Raji (cell line): Measurements from ENCODE around the gene MIOS.

Source experiments
- POLR2A ChIP-seq: IDR thresholded peaks from 2 replicates; pipeline ENCODE4 v1.6.1; 2011; ENCODE audit warnings: low read depth, low read length, control low read depth; ENCODE audit not compliant: insufficient read depth

Gene MIOS

GRCh38 chr7:7542251-7542835 is 24.3 kb upstream of the MIOS start:
- TF ChIP-seq POLR2A = no peak

- no peak for TF ChIP-seq POLR2A
Observed at GRCh38 chr7:7548407-7548806, 18.3 kb upstream of the MIOS start.

- TF ChIP-seq POLR2A = no peak
Observed at GRCh38 chr7:7550663-7551062, 16.0 kb upstream of the MIOS start.

- TF ChIP-seq POLR2A = no peak
Observed at GRCh38 chr7:7552199-7552598, 14.5 kb upstream of the MIOS start.

- no peak for TF ChIP-seq POLR2A
Observed at GRCh38 chr7:7553386-7553785, 13.3 kb upstream of the MIOS start.

- no peak for TF ChIP-seq POLR2A
Observed at GRCh38 chr7:7554021-7554432, 12.7 kb upstream of the MIOS start.

GRCh38 chr7:7554649-7555575 is 11.8 kb upstream of the MIOS start:
- no peak for TF ChIP-seq POLR2A

GRCh38 chr7:7556852-7557251 is 9.8 kb upstream of the MIOS start:
- TF ChIP-seq POLR2A = no peak

GRCh38 chr7:7557252-7557651 is 9.4 kb upstream of the MIOS start:
- no peak for TF ChIP-seq POLR2A

GRCh38 chr7:7562736-7563135 is 3.9 kb upstream of the MIOS start:
- TF ChIP-seq POLR2A = no peak

- no peak for TF ChIP-seq POLR2A
Observed at GRCh38 chr7:7563269-7563668, 3.4 kb upstream of the MIOS start.

- no peak for TF ChIP-seq POLR2A
Observed at GRCh38 chr7:7563813-7564212, 2.9 kb upstream of the MIOS start.

GRCh38 chr7:7564323-7564780 is 2.3 kb upstream of the MIOS start:
- no peak for TF ChIP-seq POLR2A

- TF ChIP-seq POLR2A = no peak
Observed at GRCh38 chr7:7565018-7565680, 1.5 kb upstream of the MIOS start.

- no peak for TF ChIP-seq POLR2A
Observed at GRCh38 chr7:7565746-7566650, 686 bp upstream of the MIOS start.
